Articular chondrocyte of knee joint (primary cell): ENCODE data around the gene CRTC1. TPM values are rescaled to one million over a fixed set of nuclear protein-coding genes. Genes with fewer than 3 reads are reported as not detected.

ENCODE experiments used
- total RNA-seq: library from RNA; depleted of rRNA; stranded (reverse); fragments of >200 nt; gene quantifications from 2 replicates; pipeline ENCODE4 v1.2.3, GENCODE V29; 2012

Gene CRTC1, protein sequence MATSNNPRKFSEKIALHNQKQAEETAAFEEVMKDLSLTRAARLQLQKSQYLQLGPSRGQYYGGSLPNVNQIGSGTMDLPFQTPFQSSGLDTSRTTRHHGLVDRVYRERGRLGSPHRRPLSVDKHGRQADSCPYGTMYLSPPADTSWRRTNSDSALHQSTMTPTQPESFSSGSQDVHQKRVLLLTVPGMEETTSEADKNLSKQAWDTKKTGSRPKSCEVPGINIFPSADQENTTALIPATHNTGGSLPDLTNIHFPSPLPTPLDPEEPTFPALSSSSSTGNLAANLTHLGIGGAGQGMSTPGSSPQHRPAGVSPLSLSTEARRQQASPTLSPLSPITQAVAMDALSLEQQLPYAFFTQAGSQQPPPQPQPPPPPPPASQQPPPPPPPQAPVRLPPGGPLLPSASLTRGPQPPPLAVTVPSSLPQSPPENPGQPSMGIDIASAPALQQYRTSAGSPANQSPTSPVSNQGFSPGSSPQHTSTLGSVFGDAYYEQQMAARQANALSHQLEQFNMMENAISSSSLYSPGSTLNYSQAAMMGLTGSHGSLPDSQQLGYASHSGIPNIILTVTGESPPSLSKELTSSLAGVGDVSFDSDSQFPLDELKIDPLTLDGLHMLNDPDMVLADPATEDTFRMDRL
- 3.1 and 3.9 TPM in 2 replicates for total RNA-seq

DNA sequence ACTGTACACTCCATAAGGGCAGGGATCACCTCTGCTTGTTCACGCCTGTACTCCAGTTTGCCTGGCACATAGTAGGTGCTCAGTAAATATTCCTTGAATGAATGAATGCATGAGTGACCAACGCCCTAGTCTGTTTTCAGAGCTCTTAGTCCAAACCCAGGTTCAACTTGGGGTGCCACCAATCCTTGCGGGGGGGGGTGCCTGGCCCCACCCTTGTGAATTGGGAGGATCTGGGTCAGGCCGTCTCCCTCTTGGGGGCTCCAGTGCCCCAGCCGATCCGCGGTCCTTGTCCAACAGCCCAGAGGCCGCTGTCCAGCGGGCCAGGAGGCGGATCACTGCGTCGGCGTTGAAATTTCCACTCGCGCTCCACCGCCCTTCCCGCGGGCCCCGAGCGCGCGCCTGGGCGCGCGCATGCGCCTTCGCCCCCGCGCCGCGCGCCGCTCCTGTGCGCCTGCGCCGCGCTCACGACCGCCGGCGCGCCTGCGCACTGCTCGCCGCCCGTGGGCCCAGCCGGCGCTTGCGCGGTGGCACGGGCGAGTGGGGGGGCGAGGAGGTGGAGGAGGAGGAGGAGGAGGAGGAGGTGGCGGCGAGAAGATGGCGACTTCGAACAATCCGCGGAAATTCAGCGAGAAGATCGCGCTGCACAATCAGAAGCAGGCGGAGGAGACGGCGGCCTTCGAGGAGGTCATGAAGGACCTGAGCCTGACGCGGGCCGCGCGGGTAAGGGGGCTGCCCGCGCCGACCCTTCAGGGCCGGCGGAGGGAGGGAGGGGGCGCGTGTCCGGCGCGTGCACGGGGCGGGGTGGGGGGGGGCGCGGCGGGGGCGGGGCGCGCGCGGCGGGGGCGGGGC lies at the start of gene CRTC1:
TSS of gene CRTC1 (plus strand) at position 572 of the 849 bp plus-strand sequence. CDS start at position 595, 23 bp downstream.

DNA sequence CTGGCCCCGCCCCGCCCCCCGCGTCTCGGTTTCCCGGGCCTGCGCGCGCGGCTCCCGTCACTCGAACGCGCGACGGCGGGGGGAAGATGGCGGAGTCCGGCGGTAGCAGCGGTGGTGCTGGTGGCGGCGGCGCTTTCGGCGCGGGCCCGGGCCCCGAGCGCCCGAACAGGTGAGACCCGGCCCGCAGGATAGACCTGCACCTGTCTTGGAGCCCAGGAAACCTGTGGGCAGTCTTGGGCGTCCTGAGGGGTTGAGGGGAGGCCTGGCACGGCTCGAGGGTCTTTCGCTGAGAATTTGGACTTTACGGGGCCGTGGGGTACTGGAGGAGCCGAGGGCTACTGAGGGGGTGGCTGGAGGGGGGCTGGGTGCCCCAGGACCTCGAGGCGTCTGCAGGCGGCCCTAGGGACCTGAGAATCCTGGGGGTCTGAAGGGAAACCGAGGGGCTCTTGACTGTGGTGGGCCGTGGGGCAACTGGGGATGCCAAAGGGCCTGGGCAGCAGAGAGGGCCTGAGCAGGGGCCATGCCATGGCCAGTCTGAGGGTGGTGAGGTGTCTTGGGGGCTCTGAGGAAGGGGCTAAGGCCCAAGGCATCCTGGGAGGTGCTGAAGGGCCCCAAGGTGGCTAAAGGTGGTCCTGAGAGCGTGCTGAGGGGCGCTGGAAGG lies 46.4 kb upstream of the CRTC1 start, which contains the start of gene KLHL26:
TSS of gene KLHL26 (plus strand) at position 60 of the 661 bp plus-strand sequence. CDS start at position 87, 27 bp downstream.

DNA sequence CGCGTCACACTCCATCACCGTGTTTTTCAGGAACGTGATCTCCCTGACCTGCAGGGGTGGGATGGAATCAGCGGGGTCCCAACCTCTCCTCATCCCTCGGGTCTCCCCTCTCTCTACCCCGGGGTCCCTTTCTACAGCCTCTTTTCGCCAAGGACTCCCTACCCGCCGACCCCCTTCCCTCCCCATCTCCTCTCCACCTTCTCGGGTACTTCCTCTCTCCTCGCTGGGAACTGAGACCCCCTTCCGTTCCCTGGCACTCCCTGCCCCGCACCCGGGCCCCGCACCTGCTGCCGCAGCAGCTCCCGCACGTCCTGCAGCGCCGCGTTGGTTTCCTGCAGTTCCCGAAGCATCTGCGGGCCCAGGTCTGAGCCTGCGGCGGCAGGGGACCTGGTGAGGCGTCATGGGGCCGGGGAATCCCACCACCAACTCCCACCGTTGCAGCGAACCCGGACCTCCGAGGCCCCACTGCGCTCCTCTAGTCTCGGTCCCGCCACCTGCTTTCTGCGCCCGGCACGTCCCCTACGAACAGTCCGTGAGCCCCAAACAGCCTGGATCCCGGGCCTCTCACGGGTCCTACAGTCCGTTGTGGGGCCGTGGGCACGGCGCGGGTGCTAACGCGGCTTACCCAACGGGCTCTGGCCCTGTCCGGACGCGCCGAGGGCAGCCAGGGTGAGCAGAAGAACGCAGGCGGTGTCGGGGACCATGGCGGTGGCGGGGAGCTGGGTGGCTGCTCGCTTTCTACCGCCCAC lies 107.3 kb downstream of the CRTC1 start, which contains the start of gene COMP:
TSS of gene COMP (minus strand) at position 740 of the 749 bp plus-strand sequence. CDS start at position 704, 36 bp downstream.

DNA sequence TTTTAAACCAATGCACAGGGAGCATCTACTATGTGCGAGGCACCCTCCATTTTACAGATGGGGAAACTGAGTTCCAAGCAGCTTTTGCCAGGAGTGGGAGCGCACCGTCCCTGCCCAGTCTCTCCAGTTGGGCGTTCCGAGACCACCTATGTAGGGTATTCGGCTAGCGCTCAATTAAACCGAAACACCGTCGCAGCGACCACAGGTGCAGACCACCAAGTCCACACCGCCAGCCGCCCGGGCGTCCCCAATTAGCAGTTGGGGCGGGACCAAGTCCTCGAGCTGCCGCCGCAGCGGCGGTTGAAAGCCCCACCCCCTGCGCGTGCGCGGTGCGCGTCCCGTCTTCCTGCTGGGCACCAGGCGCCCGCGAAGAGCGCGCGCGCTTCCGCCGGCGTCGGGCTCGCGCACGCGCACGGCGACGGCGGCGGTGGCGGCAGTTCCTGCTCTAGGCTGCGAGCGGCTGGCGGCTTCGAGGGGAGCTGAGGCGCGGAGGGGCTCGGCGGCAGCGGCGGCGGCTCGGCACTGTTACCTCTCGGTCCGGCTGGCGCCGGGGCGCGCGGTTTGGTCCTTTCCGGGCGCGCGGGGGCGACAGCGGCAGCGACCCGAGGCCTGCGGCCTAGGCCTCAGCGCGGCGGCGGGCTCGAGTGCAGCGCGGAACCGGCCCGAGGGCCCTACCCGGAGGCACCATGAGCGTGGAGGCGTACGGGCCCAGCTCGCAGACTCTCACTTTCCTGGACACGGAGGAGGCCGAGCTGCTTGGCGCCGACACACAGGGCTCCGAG lies 148.2 kb downstream of the CRTC1 start, which contains the start of gene UPF1:
TSS of gene UPF1 (plus strand) at position 436 of the 782 bp plus-strand sequence. CDS start at position 687, 251 bp downstream.

Other genes with a start within 250 kb of the CRTC1 start
- gene ISYNA1, start 245.5 kb upstream of the CRTC1 start, total RNA-seq: 8.5 and 9.3 TPM in 2 replicates
- gene ELL, start 161.6 kb upstream of the CRTC1 start, total RNA-seq: 12.4 and 13.8 TPM in 2 replicates
- gene FKBP8, start 140.1 kb upstream of the CRTC1 start, total RNA-seq: 228 and 230 TPM in 2 replicates
- 91.9 and 110 TPM in 2 replicates for gene KXD1, start 125.8 kb upstream of the CRTC1 start, total RNA-seq
- gene UBA52, start 111.8 kb upstream of the CRTC1 start, total RNA-seq: 577 and 674 TPM in 2 replicates
- gene REX1BD, start 94.9 kb upstream of the CRTC1 start, total RNA-seq: 33.5 and 34.6 TPM in 2 replicates
- 49.8 and 60.5 TPM in 2 replicates for gene CRLF1, start 76.9 kb upstream of the CRTC1 start, total RNA-seq
- 0.65 and 1.3 TPM in 2 replicates for gene TMEM59L, start 70.8 kb upstream of the CRTC1 start, total RNA-seq
- gene KLHL26, start 46.7 kb upstream of the CRTC1 start, total RNA-seq: 3.8 and 4.2 TPM in 2 replicates
- gene COMP, start 107.6 kb downstream of the CRTC1 start, total RNA-seq: 95.9 and 107 TPM in 2 replicates
- 53.5 and 55.3 TPM in 2 replicates for gene UPF1, start 148.3 kb downstream of the CRTC1 start, total RNA-seq
- gene CERS1, start 212.5 kb downstream of the CRTC1 start, total RNA-seq: 0.11 and 0.13 TPM in 2 replicates
- 136 and 148 TPM in 2 replicates for gene COPE, start 235.7 kb downstream of the CRTC1 start, total RNA-seq
- 37.9 and 38.4 TPM in 2 replicates for gene DDX49, start 236.0 kb downstream of the CRTC1 start, total RNA-seq